GM12878 (cell line): ENCODE data around the gene COG4.

ENCODE experiments used
- EP300 ChIP-seq, 2 experiments: fragments of 150-350 bp in 1 of 2; IDR thresholded peaks; 2 replicates each; pipeline ENCODE4 v1.6.1; 2011 to 2012; ENCODE audit warnings: low read depth in 2 of 2, low read length in 2 of 2, borderline replicate concordance in 1 of 2, improper control_type of control experiment in 1 of 2, inconsistent platforms in 1 of 2; ENCODE audit not compliant: control insufficient read depth in 1 of 2
- HDAC2 ChIP-seq: fragments of 200-600 bp; sonication (generic); IDR thresholded peaks from 2 replicates; pipeline ENCODE4 v1.6.1; 2017
- KDM1A ChIP-seq: fragments of 200-600 bp; sonication (generic); IDR thresholded peaks from 2 replicates; pipeline ENCODE4 v1.6.1; 2016; ENCODE audit warnings: borderline replicate concordance
- NR2F1 ChIP-seq: fragments of 450-650 bp; conservative IDR thresholded peaks from 2 replicates; pipeline ENCODE4 v1.6.1; 2017; ENCODE audit warnings: mild to moderate bottlenecking
- POLR2AphosphoS5 ChIP-seq: IDR thresholded peaks from 2 replicates; pipeline ENCODE4 v1.6.1; 2011; ENCODE audit warnings: mild to moderate bottlenecking, low read length, inconsistent platforms
- SRF ChIP-seq, 2 experiments: IDR thresholded peaks; 2 replicates each; pipeline ENCODE4 v1.6.1; 2011; ENCODE audit warnings: low read depth in 2 of 2, low read length in 2 of 2, mild to moderate bottlenecking in 1 of 2, moderate library complexity in 1 of 2
- ZNF217 ChIP-seq: fragments of 450-650 bp; IDR thresholded peaks from 2 replicates; pipeline ENCODE4 v1.6.1; 2017; ENCODE audit warnings: antibody characterized with exemption, mild to moderate bottlenecking
- ZNF274 ChIP-seq: IDR thresholded peaks from one replicate; pipeline ENCODE4 v1.8.0; 2011; ENCODE audit not compliant: insufficient read length, insufficient read depth
- TF ChIP-seq, protein P1 (sequence below), 3 experiments: IDR thresholded peaks in 2 of 3; conservative IDR thresholded peaks in 1 of 3; 2 replicates each; pipeline ENCODE4 v1.5.1; 2011; ENCODE audit warnings: low read depth in 3 of 3, low read length in 3 of 3, mild to moderate bottlenecking in 3 of 3, control low read depth in 2 of 3, moderate library complexity in 2 of 3, inconsistent platforms in 1 of 3, mixed read lengths in 1 of 3; ENCODE audit not compliant: control insufficient read depth in 2 of 3, insufficient read depth in 1 of 3; ENCODE audit errors: extremely low read depth in 1 of 3
- TF ChIP-seq, protein P2 (sequence below): IDR thresholded peaks from 2 replicates; pipeline ENCODE4 v1.6.1; 2012; ENCODE audit warnings: low read depth, low read length, improper control_type of control experiment
- TF ChIP-seq, protein P3 (sequence below): IDR thresholded peaks from 2 replicates; pipeline ENCODE4 v1.6.1; 2012; ENCODE audit warnings: low read depth, low read length, improper control_type of control experiment
- TF ChIP-seq, protein P4 (sequence below): fragments of 450-650 bp; formaldehyde crosslinking; IDR thresholded peaks from 2 replicates; pipeline ENCODE4 v1.5.0; 2022; ENCODE audit warnings: mild to moderate bottlenecking, missing genetic modification characterization

DNA sequence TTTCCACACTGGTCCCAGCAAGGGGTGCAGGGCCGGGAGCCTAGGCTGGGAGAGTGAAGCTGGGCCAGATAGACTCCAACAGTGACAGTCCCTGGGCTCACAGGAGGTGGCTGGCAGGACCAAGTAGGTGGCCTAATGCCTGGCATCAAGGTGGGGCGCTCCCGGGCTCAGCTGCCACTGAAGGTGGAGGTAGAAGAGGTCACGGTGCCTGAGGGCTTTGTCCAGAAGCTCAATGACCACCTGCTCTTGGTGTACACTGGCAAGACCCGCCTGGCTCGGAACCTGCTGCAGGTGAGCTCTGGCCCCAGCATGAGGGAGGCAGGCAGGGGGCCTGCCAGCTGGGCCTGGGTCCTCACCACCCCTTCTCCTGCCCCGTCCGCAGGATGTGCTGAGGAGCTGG, 45.2 kb downstream of the COG4 start:
- TF ChIP-seq, protein P1, sequence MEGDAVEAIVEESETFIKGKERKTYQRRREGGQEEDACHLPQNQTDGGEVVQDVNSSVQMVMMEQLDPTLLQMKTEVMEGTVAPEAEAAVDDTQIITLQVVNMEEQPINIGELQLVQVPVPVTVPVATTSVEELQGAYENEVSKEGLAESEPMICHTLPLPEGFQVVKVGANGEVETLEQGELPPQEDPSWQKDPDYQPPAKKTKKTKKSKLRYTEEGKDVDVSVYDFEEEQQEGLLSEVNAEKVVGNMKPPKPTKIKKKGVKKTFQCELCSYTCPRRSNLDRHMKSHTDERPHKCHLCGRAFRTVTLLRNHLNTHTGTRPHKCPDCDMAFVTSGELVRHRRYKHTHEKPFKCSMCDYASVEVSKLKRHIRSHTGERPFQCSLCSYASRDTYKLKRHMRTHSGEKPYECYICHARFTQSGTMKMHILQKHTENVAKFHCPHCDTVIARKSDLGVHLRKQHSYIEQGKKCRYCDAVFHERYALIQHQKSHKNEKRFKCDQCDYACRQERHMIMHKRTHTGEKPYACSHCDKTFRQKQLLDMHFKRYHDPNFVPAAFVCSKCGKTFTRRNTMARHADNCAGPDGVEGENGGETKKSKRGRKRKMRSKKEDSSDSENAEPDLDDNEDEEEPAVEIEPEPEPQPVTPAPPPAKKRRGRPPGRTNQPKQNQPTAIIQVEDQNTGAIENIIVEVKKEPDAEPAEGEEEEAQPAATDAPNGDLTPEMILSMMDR (IDR thresholded peaks at IDR 0.05 in 2 of 3, conservative IDR thresholded peaks at IDR 0.05 in 1 of 3; ENCODE audit: control insufficient read depth in 2 of 3, extremely low read depth in 1 of 3, insufficient read depth in 1 of 3, low read depth in 3 of 3, low read length in 3 of 3), result no peak
- TF ChIP-seq ZNF217 (no peak), POLR2AphosphoS5 (no peak), NR2F1 (no peak), HDAC2 (no peak), SRF (IDR thresholded peaks at IDR 0.05; ENCODE audit: low read depth in 2 of 2, low read length in 2 of 2) (no peak), ZNF274 (no peak), KDM1A (no peak), EP300 (IDR thresholded peaks at IDR 0.05; ENCODE audit: borderline replicate concordance in 1 of 2, control insufficient read depth in 1 of 2, low read depth in 2 of 2, low read length in 2 of 2) (no peak)
- TF ChIP-seq, protein P2, sequence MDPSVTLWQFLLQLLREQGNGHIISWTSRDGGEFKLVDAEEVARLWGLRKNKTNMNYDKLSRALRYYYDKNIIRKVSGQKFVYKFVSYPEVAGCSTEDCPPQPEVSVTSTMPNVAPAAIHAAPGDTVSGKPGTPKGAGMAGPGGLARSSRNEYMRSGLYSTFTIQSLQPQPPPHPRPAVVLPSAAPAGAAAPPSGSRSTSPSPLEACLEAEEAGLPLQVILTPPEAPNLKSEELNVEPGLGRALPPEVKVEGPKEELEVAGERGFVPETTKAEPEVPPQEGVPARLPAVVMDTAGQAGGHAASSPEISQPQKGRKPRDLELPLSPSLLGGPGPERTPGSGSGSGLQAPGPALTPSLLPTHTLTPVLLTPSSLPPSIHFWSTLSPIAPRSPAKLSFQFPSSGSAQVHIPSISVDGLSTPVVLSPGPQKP, result no peak
- TF ChIP-seq, protein P3, sequence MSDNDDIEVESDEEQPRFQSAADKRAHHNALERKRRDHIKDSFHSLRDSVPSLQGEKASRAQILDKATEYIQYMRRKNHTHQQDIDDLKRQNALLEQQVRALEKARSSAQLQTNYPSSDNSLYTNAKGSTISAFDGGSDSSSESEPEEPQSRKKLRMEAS, result no peak
- TF ChIP-seq, protein P4, sequence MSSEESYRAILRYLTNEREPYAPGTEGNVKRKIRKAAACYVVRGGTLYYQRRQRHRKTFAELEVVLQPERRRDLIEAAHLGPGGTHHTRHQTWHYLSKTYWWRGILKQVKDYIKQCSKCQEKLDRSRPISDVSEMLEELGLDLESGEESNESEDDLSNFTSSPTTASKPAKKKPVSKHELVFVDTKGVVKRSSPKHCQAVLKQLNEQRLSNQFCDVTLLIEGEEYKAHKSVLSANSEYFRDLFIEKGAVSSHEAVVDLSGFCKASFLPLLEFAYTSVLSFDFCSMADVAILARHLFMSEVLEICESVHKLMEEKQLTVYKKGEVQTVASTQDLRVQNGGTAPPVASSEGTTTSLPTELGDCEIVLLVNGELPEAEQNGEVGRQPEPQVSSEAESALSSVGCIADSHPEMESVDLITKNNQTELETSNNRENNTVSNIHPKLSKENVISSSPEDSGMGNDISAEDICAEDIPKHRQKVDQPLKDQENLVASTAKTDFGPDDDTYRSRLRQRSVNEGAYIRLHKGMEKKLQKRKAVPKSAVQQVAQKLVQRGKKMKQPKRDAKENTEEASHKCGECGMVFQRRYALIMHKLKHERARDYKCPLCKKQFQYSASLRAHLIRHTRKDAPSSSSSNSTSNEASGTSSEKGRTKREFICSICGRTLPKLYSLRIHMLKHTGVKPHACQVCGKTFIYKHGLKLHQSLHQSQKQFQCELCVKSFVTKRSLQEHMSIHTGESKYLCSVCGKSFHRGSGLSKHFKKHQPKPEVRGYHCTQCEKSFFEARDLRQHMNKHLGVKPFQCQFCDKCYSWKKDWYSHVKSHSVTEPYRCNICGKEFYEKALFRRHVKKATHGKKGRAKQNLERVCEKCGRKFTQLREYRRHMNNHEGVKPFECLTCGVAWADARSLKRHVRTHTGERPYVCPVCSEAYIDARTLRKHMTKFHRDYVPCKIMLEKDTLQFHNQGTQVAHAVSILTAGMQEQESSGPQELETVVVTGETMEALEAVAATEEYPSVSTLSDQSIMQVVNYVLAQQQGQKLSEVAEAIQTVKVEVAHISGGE (CRISPR knock-in tag), result no peak
